ENCODE data around the gene RNF111.

RNF111 gene

DNA sequence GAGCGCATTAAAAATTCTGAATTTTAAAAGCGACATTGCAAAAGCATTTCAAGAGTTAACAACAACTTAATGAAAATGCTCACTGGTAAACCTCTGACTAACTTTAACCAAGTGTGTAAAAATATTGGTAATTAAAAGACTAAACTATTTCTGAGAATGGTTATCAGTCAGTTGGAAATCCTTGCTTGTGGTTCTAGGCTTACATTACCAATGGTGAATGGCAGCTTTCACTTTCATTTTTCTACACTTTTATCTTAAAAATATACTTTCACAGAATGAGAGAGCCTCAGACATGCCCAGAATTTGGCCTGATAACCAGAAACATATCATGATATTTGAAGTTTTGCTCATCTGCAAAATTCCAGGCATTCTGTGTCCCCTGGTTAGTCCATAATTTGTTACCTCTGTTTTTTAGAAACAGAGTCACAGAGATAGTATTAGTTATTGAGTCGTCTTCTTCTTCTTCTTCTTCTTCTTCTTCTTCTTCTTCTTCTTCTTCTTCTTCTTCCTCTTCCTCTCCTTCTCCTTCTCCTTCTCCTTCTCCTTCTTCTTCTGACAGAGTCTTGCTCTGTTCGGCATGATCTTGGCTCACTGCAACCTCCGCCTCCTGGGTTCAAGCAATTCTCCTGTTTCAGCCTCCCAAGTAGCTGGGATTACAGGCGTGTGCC lies 5.5 kb upstream of the RNF111 start:
- no peak overlapping the region for H3K4me3 ChIP-seq (ENCODE audit: control insufficient read depth, low read depth, low read length)
- DNase-seq (ENCODE audit: low read depth), result no peak
- TF ChIP-seq CTCF (conservative IDR thresholded peaks at IDR 0.05; ENCODE audit: control insufficient read depth, insufficient read depth, low read depth, low read length), result no peak

- no peak for TF ChIP-seq CTCF (conservative IDR thresholded peaks at IDR 0.05; ENCODE audit: control insufficient read depth, insufficient read depth, low read depth, low read length)
- no peak for DNase-seq (ENCODE audit: low read depth)
- no peak overlapping the region for H3K4me3 ChIP-seq (ENCODE audit: control insufficient read depth, low read depth, low read length)
Observed at GRCh38 chr15:58983261-58983660, 4.2 kb upstream of the RNF111 start.

- no peak overlapping the region for H3K4me3 ChIP-seq (ENCODE audit: control insufficient read depth, low read depth, low read length)
- no peak for TF ChIP-seq CTCF (conservative IDR thresholded peaks at IDR 0.05; ENCODE audit: control insufficient read depth, insufficient read depth, low read depth, low read length)
- peak; percentile 49 for DNase-seq (ENCODE audit: low read depth)
Observed at GRCh38 chr15:58985443-58985842, 2.0 kb upstream of the RNF111 start.

DNA sequence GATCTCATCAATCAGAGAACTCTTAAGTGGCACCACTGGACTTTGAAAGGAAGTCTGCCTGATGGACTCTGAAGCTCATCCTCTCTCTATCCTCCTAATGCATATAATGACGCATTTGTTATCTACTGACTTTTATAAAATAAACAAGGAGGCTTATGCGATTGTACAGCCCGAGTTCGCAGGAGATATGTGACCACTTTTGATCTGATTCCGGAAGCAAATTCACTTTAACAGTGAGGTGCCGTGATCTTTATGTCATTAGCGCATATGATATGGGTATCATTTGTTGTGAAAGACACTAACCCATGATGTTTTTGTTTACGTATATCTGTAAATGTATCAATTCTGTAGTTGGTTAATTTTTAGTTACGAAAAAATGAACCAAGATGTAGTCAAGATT lies 427 bp upstream of the RNF111 start:
- H3K4me3 ChIP-seq (ENCODE audit: control insufficient read depth, low read depth, low read length), result peak overlapping the region; percentile 84
- DNase-seq (ENCODE audit: low read depth), result peak; percentile 17
- TF ChIP-seq CTCF (conservative IDR thresholded peaks at IDR 0.05; ENCODE audit: control insufficient read depth, insufficient read depth, low read depth, low read length), result no peak

GRCh38 chr15:58988006-58988785 lies 733 bp downstream of the RNF111 start:
- peak; percentile 36 for DNase-seq (ENCODE audit: low read depth)
- H3K4me3 ChIP-seq (ENCODE audit: control insufficient read depth, low read depth, low read length), result peak overlapping the region; percentile 84
- no peak for TF ChIP-seq CTCF (conservative IDR thresholded peaks at IDR 0.05; ENCODE audit: control insufficient read depth, insufficient read depth, low read depth, low read length)

- DNase-seq (ENCODE audit: low read depth), result no peak
- H3K4me3 ChIP-seq (ENCODE audit: control insufficient read depth, low read depth, low read length), result no peak overlapping the region
- TF ChIP-seq CTCF (conservative IDR thresholded peaks at IDR 0.05; ENCODE audit: control insufficient read depth, insufficient read depth, low read depth, low read length), result no peak
Observed at GRCh38 chr15:58992181-58992580, 4.7 kb downstream of the RNF111 start.

All from fibroblast of mammary gland (primary cell).